Ishikawa (cell line): Measurements from ENCODE around the gene DCAF4.

Experiments used
- CEBPB ChIP-seq: IDR thresholded peaks from 2 replicates; pipeline ENCODE4 v1.6.1; 2012
- CREB1 ChIP-seq: IDR thresholded peaks from 2 replicates; pipeline ENCODE4 v1.6.1; 2012; ENCODE audit warnings: low read depth
- EGR1 ChIP-seq: IDR thresholded peaks from 2 replicates; pipeline ENCODE4 v1.6.1; 2012
- EP300 ChIP-seq: IDR thresholded peaks from 2 replicates; pipeline ENCODE4 v1.6.1; 2012; ENCODE audit warnings: borderline replicate concordance
- FOXM1 ChIP-seq: IDR thresholded peaks from 2 replicates; pipeline ENCODE4 v1.6.1; 2012; ENCODE audit warnings: low read depth, borderline replicate concordance
- MAX ChIP-seq: IDR thresholded peaks from 2 replicates; pipeline ENCODE4 v1.6.1; 2012
- NFIC ChIP-seq: IDR thresholded peaks from 2 replicates; pipeline ENCODE4 v1.6.1; 2012
- RAD21 ChIP-seq: IDR thresholded peaks from 2 replicates; pipeline ENCODE4 v1.6.1; 2012; ENCODE audit warnings: low read depth
- REST ChIP-seq: IDR thresholded peaks from 2 replicates; pipeline ENCODE4 v1.6.1; 2012; ENCODE audit warnings: low read depth, mild to moderate bottlenecking
- TAF1 ChIP-seq: IDR thresholded peaks from 2 replicates; pipeline ENCODE4 v1.6.1; 2012; ENCODE audit warnings: low read depth, mild to moderate bottlenecking
- TCF12 ChIP-seq: IDR thresholded peaks from 2 replicates; pipeline ENCODE4 v1.6.1; 2012; ENCODE audit warnings: low read depth
- TEAD4 ChIP-seq: IDR thresholded peaks from 2 replicates; pipeline ENCODE4 v1.6.1; 2012
- USF1 ChIP-seq: IDR thresholded peaks from 2 replicates; pipeline ENCODE4 v1.6.1; 2012
- YY1 ChIP-seq: IDR thresholded peaks from 2 replicates; pipeline ENCODE4 v1.6.1; 2012; ENCODE audit warnings: low read depth
- ZBTB7A ChIP-seq: IDR thresholded peaks from 2 replicates; pipeline ENCODE4 v1.6.1; 2012; ENCODE audit warnings: low read depth

The DCAF4 gene

GRCh38 chr14:72966038-72966437 lies 39.8 kb downstream of the DCAF4 start:
- TF ChIP-seq MAX = no peak
- TF ChIP-seq EP300 = no peak
- no peak for TF ChIP-seq USF1
- TF ChIP-seq NFIC = no peak
- no peak for TF ChIP-seq CREB1
- no peak for TF ChIP-seq YY1
- TF ChIP-seq TEAD4 = no peak
- no peak for TF ChIP-seq ZBTB7A
- TF ChIP-seq TAF1 = no peak
- TF ChIP-seq FOXM1 = no peak
- no peak for TF ChIP-seq CEBPB
- no peak for TF ChIP-seq RAD21
- no peak for TF ChIP-seq REST

- TF ChIP-seq USF1 = no peak
- no peak for TF ChIP-seq FOXM1
- TF ChIP-seq TEAD4 = no peak
- TF ChIP-seq YY1 = no peak
- TF ChIP-seq CREB1 = no peak
- no peak for TF ChIP-seq NFIC
- no peak for TF ChIP-seq ZBTB7A
- no peak for TF ChIP-seq RAD21
- no peak for TF ChIP-seq EP300
- no peak for TF ChIP-seq CEBPB
- no peak for TF ChIP-seq MAX
Observed at GRCh38 chr14:72968316-72968715, 42.1 kb downstream of the DCAF4 start.

- no peak for TF ChIP-seq TAF1
- TF ChIP-seq YY1 = no peak
- TF ChIP-seq CREB1 = no peak
- TF ChIP-seq TCF12 = no peak
- TF ChIP-seq TEAD4 = no peak
- no peak for TF ChIP-seq MAX
- TF ChIP-seq REST = no peak
- TF ChIP-seq FOXM1 = no peak
- no peak for TF ChIP-seq USF1
- no peak for TF ChIP-seq CEBPB
- TF ChIP-seq ZBTB7A = no peak
- TF ChIP-seq EP300 = no peak
- TF ChIP-seq EGR1 = no peak
- TF ChIP-seq RAD21 = no peak
- TF ChIP-seq NFIC = no peak
Observed at GRCh38 chr14:72970058-72970630, 43.9 kb downstream of the DCAF4 start.

GRCh38 chr14:72970824-72971434 lies 44.7 kb downstream of the DCAF4 start:
- no peak for TF ChIP-seq MAX
- no peak for TF ChIP-seq TCF12
- TF ChIP-seq CREB1 = no peak
- no peak for TF ChIP-seq EGR1
- no peak for TF ChIP-seq TEAD4
- TF ChIP-seq USF1 = no peak
- no peak for TF ChIP-seq CEBPB
- TF ChIP-seq REST = no peak
- no peak for TF ChIP-seq EP300
- TF ChIP-seq TAF1 = no peak
- TF ChIP-seq YY1 = no peak
- TF ChIP-seq NFIC = no peak
